Measurements from ENCODE around the gene FBXW5.

FBXW5 gene

DNA sequence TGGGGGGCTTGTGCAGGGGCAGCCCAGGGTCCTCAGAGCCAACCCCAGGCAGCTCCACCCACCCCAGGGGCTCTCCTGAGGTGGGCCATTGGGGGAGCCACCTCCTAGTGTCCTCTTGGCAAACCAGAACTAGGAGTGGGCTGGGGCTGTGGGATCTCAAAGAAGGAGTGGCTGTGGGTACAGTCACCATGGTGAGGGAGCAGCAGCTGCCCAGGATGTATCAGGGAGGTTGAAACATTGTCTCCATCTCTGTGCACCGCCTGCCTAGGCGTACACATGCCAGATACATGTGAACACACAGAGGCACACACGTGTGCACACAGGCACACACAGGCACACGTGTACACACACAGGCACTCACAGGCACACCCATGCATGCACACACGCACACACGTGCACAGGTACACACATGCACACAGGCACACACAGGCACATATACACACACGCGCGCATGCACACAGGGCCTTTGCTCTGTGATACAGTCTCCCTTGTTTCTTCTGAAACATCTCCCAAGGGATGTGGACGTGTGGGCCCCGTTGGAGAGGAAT is 18.2 kb upstream of the FBXW5 start (continued):
- TF ChIP-seq, protein P1, sequence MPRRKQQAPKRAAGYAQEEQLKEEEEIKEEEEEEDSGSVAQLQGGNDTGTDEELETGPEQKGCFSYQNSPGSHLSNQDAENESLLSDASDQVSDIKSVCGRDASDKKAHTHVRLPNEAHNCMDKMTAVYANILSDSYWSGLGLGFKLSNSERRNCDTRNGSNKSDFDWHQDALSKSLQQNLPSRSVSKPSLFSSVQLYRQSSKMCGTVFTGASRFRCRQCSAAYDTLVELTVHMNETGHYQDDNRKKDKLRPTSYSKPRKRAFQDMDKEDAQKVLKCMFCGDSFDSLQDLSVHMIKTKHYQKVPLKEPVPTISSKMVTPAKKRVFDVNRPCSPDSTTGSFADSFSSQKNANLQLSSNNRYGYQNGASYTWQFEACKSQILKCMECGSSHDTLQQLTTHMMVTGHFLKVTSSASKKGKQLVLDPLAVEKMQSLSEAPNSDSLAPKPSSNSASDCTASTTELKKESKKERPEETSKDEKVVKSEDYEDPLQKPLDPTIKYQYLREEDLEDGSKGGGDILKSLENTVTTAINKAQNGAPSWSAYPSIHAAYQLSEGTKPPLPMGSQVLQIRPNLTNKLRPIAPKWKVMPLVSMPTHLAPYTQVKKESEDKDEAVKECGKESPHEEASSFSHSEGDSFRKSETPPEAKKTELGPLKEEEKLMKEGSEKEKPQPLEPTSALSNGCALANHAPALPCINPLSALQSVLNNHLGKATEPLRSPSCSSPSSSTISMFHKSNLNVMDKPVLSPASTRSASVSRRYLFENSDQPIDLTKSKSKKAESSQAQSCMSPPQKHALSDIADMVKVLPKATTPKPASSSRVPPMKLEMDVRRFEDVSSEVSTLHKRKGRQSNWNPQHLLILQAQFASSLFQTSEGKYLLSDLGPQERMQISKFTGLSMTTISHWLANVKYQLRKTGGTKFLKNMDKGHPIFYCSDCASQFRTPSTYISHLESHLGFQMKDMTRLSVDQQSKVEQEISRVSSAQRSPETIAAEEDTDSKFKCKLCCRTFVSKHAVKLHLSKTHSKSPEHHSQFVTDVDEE (CRISPR knock-in tag; IDR thresholded peaks at IDR 0.05), result no peak
- TF ChIP-seq TCF4 (CRISPR knock-in tag; IDR thresholded peaks at IDR 0.05; ENCODE audit: borderline replicate concordance), result no peak

DNA sequence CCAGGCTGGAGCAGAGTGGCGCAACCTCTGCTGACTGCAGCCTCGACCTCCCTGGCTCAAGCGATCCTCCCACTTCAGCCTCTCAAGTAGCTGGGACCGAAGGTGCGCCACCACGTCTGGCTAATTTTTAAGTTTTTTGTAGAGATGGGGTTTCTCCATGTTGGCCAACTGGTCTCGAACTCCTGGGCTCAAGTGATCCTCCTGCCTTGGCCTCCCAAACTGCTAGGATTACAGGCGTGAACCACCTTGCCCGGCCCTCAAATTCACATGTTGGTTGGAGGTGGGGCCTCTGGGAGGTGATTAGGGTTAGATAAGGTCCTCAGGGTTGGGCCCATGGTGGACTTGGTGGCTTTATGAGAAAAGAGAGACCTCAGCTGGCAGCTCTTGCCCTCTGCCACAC is 17.6 kb upstream of the FBXW5 start:
- TF ChIP-seq, protein P1 (CRISPR knock-in tag; IDR thresholded peaks at IDR 0.05), result no peak
- TF ChIP-seq SNAI2 (CRISPR knock-in tag; IDR thresholded peaks at IDR 0.05) (no peak), ZFP30 (CRISPR knock-in tag; IDR thresholded peaks at IDR 0.05) (no peak), OSR1 (CRISPR knock-in tag; IDR thresholded peaks at IDR 0.05) (no peak), RARB (CRISPR knock-in tag; IDR thresholded peaks at IDR 0.05) (no peak), ZC3H10 (CRISPR knock-in tag; IDR thresholded peaks at IDR 0.05) (no peak), BACH2 (CRISPR knock-in tag; IDR thresholded peaks at IDR 0.05; ENCODE audit: borderline replicate concordance) (no peak), ESRRG (CRISPR knock-in tag; IDR thresholded peaks at IDR 0.05) (no peak), PPARA (CRISPR knock-in tag; IDR thresholded peaks at IDR 0.05; ENCODE audit: borderline replicate concordance) (no peak), ARNTL (CRISPR knock-in tag; IDR thresholded peaks at IDR 0.05; ENCODE audit: borderline replicate concordance, low read depth) (no peak), TOX (CRISPR knock-in tag; IDR thresholded peaks at IDR 0.05; ENCODE audit: borderline replicate concordance) (no peak), CSDC2 (CRISPR knock-in tag; IDR thresholded peaks at IDR 0.05) (no peak), ZNF565 (CRISPR knock-in tag; conservative IDR thresholded peaks at IDR 0.05; ENCODE audit: low read depth) (no peak), ISL1 (CRISPR knock-in tag; IDR thresholded peaks at IDR 0.05) (no peak)
- TF ChIP-seq, protein P2, sequence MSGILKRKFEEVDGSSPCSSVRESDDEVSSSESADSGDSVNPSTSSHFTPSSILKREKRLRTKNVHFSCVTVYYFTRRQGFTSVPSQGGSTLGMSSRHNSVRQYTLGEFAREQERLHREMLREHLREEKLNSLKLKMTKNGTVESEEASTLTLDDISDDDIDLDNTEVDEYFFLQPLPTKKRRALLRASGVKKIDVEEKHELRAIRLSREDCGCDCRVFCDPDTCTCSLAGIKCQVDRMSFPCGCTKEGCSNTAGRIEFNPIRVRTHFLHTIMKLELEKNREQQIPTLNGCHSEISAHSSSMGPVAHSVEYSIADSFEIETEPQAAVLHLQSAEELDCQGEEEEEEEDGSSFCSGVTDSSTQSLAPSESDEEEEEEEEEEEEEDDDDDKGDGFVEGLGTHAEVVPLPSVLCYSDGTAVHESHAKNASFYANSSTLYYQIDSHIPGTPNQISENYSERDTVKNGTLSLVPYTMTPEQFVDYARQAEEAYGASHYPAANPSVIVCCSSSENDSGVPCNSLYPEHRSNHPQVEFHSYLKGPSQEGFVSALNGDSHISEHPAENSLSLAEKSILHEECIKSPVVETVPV (CRISPR knock-in tag; IDR thresholded peaks at IDR 0.05), result no peak
- TF ChIP-seq, protein P3, sequence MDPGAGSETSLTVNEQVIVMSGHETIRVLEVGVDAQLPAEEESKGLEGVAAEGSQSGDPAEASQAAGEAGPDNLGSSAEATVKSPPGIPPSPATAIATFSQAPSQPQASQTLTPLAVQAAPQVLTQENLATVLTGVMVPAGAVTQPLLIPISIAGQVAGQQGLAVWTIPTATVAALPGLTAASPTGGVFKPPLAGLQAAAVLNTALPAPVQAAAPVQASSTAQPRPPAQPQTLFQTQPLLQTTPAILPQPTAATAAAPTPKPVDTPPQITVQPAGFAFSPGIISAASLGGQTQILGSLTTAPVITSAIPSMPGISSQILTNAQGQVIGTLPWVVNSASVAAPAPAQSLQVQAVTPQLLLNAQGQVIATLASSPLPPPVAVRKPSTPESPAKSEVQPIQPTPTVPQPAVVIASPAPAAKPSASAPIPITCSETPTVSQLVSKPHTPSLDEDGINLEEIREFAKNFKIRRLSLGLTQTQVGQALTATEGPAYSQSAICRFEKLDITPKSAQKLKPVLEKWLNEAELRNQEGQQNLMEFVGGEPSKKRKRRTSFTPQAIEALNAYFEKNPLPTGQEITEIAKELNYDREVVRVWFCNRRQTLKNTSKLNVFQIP (CRISPR knock-in tag; IDR thresholded peaks at IDR 0.05; ENCODE audit: borderline replicate concordance, low read depth), result no peak
- TF ChIP-seq, protein P4, sequence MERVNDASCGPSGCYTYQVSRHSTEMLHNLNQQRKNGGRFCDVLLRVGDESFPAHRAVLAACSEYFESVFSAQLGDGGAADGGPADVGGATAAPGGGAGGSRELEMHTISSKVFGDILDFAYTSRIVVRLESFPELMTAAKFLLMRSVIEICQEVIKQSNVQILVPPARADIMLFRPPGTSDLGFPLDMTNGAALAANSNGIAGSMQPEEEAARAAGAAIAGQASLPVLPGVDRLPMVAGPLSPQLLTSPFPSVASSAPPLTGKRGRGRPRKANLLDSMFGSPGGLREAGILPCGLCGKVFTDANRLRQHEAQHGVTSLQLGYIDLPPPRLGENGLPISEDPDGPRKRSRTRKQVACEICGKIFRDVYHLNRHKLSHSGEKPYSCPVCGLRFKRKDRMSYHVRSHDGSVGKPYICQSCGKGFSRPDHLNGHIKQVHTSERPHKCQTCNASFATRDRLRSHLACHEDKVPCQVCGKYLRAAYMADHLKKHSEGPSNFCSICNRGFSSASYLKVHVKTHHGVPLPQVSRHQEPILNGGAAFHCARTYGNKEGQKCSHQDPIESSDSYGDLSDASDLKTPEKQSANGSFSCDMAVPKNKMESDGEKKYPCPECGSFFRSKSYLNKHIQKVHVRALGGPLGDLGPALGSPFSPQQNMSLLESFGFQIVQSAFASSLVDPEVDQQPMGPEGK (CRISPR knock-in tag; IDR thresholded peaks at IDR 0.05; ENCODE audit: borderline replicate concordance), result no peak
- TF ChIP-seq, protein P5, sequence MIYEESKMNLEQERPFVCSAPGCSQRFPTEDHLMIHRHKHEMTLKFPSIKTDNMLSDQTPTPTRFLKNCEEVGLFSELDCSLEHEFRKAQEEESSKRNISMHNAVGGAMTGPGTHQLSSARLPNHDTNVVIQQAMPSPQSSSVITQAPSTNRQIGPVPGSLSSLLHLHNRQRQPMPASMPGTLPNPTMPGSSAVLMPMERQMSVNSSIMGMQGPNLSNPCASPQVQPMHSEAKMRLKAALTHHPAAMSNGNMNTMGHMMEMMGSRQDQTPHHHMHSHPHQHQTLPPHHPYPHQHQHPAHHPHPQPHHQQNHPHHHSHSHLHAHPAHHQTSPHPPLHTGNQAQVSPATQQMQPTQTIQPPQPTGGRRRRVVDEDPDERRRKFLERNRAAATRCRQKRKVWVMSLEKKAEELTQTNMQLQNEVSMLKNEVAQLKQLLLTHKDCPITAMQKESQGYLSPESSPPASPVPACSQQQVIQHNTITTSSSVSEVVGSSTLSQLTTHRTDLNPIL (CRISPR knock-in tag; IDR thresholded peaks at IDR 0.05; ENCODE audit: low read depth), result no peak
- ATAC-seq, result no peak

Measured in SK-N-SH treated with all-trans-retinoic acid at 6 μM for 48 hours (cell line).